ENCODE measurements around the gene ADARB1. TPM values are rescaled to one million over a fixed set of nuclear protein-coding genes. Genes with fewer than 3 reads are reported as not detected.
A peak's percentile ranks its signal among the peaks of the same experiment; 100 is the strongest.

The ADARB1 gene
- polyA plus RNA-seq, 1 experiment: 25.3 TPM

GRCh38 chr21:45095505-45095904 is 21.1 kb downstream of the ADARB1 start:
- ChIA-PET POLR2A (no interaction called here), CTCF (interaction anchor here (1.1 kb wide), 1 partner anchor 41 kb away, joined by 3 read pairs; no protein-coding TSS in a partner anchor)
- TF ChIP-seq, protein P1, sequence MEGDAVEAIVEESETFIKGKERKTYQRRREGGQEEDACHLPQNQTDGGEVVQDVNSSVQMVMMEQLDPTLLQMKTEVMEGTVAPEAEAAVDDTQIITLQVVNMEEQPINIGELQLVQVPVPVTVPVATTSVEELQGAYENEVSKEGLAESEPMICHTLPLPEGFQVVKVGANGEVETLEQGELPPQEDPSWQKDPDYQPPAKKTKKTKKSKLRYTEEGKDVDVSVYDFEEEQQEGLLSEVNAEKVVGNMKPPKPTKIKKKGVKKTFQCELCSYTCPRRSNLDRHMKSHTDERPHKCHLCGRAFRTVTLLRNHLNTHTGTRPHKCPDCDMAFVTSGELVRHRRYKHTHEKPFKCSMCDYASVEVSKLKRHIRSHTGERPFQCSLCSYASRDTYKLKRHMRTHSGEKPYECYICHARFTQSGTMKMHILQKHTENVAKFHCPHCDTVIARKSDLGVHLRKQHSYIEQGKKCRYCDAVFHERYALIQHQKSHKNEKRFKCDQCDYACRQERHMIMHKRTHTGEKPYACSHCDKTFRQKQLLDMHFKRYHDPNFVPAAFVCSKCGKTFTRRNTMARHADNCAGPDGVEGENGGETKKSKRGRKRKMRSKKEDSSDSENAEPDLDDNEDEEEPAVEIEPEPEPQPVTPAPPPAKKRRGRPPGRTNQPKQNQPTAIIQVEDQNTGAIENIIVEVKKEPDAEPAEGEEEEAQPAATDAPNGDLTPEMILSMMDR (IDR thresholded peaks at IDR 0.05; ENCODE audit: low read depth, low read length): no peak
- no peak overlapping the region for H3K4me3 ChIP-seq (ENCODE audit: low read depth, low read length)
- DNase-seq (ENCODE audit: low read depth, low spot score): no peak
- H3K27me3 ChIP-seq (ENCODE audit: control insufficient read depth, insufficient read depth, low read length): no peaks in the 10 kb centered on the region
- no peak overlapping the region for H3K27ac ChIP-seq (ENCODE audit: low read depth, low read length)
- no peaks in the 10 kb centered on the region for H3K9me3 ChIP-seq (ENCODE audit: control insufficient read depth, insufficient read depth, low read length)

- ChIA-PET POLR2A (no interaction called here), CTCF (no interaction called here)
- TF ChIP-seq, protein P1 (IDR thresholded peaks at IDR 0.05; ENCODE audit: low read depth, low read length): no peak
- H3K9me3 ChIP-seq (ENCODE audit: control insufficient read depth, insufficient read depth, low read length): peaks cover 3% of the 10 kb centered on the region; the same call in 1 of the 2 replicates
- H3K4me3 ChIP-seq (ENCODE audit: low read depth, low read length): no peak overlapping the region
- DNase-seq (ENCODE audit: low read depth, low spot score): no peak
- no peak overlapping the region for H3K27ac ChIP-seq (ENCODE audit: low read depth, low read length)
- H3K27me3 ChIP-seq (ENCODE audit: control insufficient read depth, insufficient read depth, low read length): no peaks in the 10 kb centered on the region
Observed at GRCh38 chr21:45096217-45096616, 21.8 kb downstream of the ADARB1 start.

DNA sequence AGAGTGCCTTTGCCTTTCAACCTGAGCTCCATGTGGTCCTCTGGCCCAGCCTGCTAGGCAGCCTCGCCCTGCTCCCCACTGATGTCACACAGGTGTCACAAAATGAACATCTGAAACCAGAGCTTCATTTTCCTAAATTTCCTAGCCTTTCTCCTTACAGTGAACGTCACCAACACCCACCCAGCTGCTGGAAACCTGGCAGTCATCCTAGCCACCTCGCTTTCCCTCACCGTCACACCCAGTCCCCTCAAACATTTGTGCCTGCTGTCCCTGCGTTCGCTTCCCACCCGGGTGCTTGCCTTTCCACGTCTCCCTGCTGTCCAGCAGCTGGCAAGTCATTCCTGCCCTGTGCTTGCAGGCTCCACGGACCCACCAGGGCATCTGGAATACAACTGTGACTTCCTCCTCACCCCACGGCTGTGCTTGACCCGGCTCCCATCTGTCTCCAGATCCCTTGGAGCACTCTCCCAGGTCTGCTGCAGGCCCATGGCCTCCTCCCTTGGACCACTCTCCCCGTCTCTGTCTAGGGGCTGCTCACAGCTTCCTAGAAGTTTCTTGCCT is 23.5 kb downstream of the ADARB1 start:
- H3K27me3 ChIP-seq (ENCODE audit: control insufficient read depth, insufficient read depth, low read length): no peaks in the 10 kb centered on the region
- H3K9me3 ChIP-seq (ENCODE audit: control insufficient read depth, insufficient read depth, low read length): peaks cover 3% of the 10 kb centered on the region; the same call in 1 of the 2 replicates
- TF ChIP-seq, protein P1 (IDR thresholded peaks at IDR 0.05; ENCODE audit: low read depth, low read length): no peak
- no peak overlapping the region for H3K4me3 ChIP-seq (ENCODE audit: low read depth, low read length)
- POLR2A ChIA-PET: no interaction called here
- CTCF ChIA-PET: interaction anchor here (1.1 to 1.5 kb wide), 4 partner anchors 8 to 43 kb away, joined by 4 to 6 read pairs (median 4); no protein-coding TSS in a partner anchor
- no peak overlapping the region for H3K27ac ChIP-seq (ENCODE audit: low read depth, low read length)
- no peak for DNase-seq (ENCODE audit: low read depth, low spot score)

- no peak overlapping the region for H3K27ac ChIP-seq (ENCODE audit: low read depth, low read length)
- CTCF ChIA-PET: interaction anchor here (0.7 to 1.5 kb wide), 6 partner anchors 9 to 42 kb away, joined by 3 to 6 read pairs (median 4); no protein-coding TSS in a partner anchor
- H3K27me3 ChIP-seq (ENCODE audit: control insufficient read depth, insufficient read depth, low read length): no peaks in the 10 kb centered on the region
- TF ChIP-seq, protein P1 (IDR thresholded peaks at IDR 0.05; ENCODE audit: low read depth, low read length): peak; percentile 47
- H3K4me3 ChIP-seq (ENCODE audit: low read depth, low read length): no peak overlapping the region
- POLR2A ChIA-PET: no interaction called here
- H3K9me3 ChIP-seq (ENCODE audit: control insufficient read depth, insufficient read depth, low read length): peaks cover 3% of the 10 kb centered on the region; the same call in 1 of the 2 replicates
- DNase-seq (ENCODE audit: low read depth, low spot score): no peak
Observed at GRCh38 chr21:45098867-45099266, 24.5 kb downstream of the ADARB1 start.

DNA sequence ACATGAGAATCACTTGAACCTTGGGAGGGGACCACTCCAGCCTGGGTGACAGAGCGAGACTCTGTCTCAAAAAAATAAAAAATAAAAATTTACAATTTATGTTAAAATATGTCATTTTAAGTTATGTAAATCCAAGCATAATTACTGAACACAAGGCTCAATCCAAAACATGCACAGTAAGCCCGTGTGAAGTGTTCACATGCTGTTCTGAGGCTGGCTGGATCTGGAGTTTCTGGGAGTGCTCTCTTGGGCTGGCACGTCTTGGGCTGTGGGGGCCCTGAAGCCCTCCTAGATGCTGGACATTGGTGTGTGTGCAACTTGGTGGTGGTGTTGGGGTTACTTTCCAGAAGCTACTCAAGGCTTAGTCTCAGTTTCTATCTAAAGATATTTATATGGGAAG is 25.2 kb downstream of the ADARB1 start:
- H3K27ac ChIP-seq (ENCODE audit: low read depth, low read length): no peak overlapping the region
- no peak overlapping the region for H3K4me3 ChIP-seq (ENCODE audit: low read depth, low read length)
- POLR2A ChIA-PET: no interaction called here
- peaks cover 3% of the 10 kb centered on the region; the same call in 1 of the 2 replicates for H3K9me3 ChIP-seq (ENCODE audit: control insufficient read depth, insufficient read depth, low read length)
- no peak for DNase-seq (ENCODE audit: low read depth, low spot score)
- CTCF ChIA-PET: interaction anchor here (0.7 to 1.5 kb wide), 4 partner anchors 8 to 39 kb away, joined by 3 to 5 read pairs (median 4); no protein-coding TSS in a partner anchor
- TF ChIP-seq, protein P1 (IDR thresholded peaks at IDR 0.05; ENCODE audit: low read depth, low read length): no peak
- no peaks in the 10 kb centered on the region for H3K27me3 ChIP-seq (ENCODE audit: control insufficient read depth, insufficient read depth, low read length)

Data from AG04450 (cell line).